NCI-H526 (cell line): ENCODE results near the gene C16orf78.

Experiments used
- DNase-seq, 2 experiments: peaks; one replicate each; lab custom pipeline; 2025; lab: John Stamatoyannopoulos, UW

C16orf78 gene

GRCh38 chr16:49431591-49432290 lies 58.1 kb downstream of the C16orf78 start:
- DNase-seq, result no peak

DNA sequence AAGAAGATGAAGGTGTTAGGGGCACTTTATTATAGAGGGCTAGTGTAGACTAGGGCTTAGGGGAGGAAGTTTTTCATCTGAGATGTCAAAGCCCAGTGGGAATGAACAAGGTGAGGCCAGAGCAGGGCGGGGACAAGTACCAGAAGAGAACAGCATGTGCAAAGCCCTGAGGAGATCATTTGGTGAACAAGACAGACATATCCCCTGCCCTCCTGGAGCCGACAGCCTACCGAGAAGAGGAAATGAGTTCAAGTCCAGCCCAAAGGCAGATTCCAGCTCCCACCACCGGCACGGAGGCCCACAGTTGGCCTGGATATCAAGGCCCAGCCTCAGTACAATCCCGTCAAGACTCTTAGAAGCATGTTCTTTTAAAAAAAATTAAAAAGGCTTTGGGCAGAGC lies 61.1 kb downstream of the C16orf78 start:
- no peak for DNase-seq

- DNase-seq, result no peak
Observed at GRCh38 chr16:49436181-49436580, 62.6 kb downstream of the C16orf78 start.

- no peak for DNase-seq
Observed at GRCh38 chr16:49437344-49437743, 63.7 kb downstream of the C16orf78 start.

- DNase-seq, result no peak
Observed at GRCh38 chr16:49439050-49439449, 65.4 kb downstream of the C16orf78 start.

DNA sequence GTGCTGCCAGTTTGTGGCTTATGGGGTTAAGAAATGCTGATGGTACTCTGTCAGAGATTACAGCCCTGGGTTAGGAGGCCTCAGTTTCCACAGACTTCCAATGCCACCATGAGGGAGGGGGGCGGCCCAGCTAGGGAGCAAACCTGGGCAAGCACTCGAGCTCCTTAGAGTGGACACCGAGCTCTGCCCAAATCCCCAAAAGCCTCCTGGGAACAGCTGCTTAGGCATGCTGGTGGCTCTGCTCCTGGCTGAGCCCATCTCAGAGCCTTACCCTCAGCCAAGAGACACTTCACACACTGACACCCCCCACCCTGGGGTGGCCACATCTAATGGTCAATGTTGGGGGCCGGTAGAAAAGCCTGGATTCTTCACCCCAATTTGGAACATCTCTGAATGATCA lies 66.1 kb downstream of the C16orf78 start:
- DNase-seq, result no peak

DNA sequence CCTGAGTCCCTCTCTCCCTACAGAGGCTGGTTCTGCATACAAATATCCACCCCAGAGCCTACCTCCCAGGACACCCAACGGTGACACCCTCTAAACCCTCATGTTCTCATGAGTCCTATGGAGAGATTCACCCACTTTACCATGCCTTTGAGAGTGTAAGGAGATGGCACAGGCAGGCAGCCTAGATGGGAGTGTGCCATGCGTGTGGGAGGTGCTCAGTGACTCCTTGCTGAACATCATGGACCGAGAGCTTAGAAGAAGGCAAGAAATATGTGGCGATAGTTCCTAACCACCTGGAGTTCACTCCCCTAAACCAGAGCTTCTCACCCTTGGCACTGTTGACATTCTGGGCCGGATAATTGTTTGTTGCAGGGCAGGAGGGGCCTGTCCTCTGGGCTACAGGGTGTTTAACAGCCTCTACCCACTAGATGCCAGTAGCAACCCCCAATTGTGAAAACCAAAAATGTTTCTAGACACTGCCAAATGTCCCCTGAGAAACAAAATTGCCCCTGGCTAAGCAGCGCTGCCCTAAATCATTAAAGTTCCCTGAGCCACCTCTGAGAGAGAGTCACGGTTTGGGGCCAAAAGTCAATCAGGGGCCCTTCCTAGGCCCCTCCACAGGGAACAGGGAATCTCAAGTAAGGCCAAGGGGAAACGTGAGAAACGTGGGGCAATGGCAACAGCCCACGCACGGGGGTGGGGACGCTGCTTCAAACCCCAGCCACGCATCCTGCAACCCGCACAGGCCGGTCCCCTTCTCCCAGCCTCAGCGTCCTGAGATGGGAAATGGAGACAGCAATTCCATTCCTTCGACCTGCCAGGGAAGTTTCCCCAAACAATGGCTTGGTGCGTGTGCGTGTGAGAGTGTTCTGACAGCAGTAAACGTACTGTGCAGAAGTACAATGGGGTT lies 66.8 kb downstream of the C16orf78 start:
- DNase-seq, result no peak

DNA sequence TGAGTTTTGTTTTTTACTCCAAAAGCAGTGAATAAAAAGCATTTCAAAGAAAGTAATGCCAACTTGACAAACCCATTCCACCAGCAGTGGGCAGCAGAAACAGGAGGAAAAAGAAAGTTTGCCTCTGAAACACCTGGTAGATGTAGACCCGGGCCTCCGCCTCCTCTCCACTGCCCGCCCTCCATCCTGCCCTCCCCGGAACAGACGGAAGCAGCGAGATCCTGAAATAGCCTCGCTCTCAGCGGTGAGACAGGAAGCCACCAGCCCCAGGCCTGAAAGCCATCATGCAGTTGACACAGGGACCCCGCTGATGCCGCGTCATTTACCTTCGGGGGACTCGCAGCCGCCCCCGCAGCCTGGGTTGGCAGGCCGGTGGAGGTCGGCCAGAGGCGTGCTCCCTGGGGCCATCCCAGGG lies 67.8 kb downstream of the C16orf78 start:
- DNase-seq, result peak in 1 of 2 experiments; percentile 13

DNA sequence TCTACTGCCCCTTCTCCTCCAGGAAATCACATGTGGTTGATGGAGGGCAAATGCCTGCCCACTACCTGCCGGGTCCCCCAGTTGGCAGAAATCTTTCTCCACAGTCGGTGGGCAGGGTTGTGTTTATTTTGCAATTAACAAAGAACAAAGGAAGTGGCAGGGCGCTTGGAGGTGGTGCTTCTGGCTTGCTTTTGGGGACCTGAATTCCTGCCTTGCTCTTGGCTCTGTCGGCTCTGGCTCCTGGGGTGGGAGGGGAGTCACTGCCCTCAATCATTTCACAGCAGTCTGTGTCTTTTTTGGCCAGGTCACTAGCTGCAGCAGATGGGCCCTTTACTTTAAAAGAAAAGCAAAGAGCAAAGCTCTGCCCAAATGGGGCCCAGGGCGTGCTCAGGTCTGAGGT lies 69.2 kb downstream of the C16orf78 start:
- no peak for DNase-seq

GRCh38 chr16:49443576-49443975 lies 70.0 kb downstream of the C16orf78 start:
- no peak for DNase-seq

DNA sequence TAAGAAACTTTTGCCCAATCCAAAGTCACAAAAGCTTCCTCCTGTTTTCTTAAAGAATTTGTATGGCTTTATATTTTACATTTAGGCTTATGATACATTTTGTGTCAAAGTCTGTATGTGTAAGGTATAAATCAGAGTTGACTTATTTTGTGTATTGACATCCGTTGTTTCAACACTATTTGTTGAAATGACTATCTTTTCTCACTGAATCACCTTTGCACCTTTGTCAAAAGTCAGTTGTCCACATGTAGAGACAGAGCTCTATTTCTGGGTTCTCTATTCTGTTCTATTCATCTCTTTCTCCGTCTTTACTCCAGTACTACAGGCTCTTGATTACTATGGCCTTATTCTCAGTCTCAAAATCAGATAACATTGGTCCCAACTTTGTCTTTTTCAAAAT lies 73.2 kb downstream of the C16orf78 start:
- no peak for DNase-seq
